SKM-1 treated with dmso at 0.1 percent for 144 hours (cell line): ENCODE data around the gene ARSA.

Experiments used
- DNase-seq: peaks from one replicate; lab custom pipeline; 2025; ENCODE audit not compliant: unreplicated experiment; lab: John Stamatoyannopoulos, UW

The ARSA gene

GRCh38 chr22:50606165-50606945 is 21.6 kb downstream of the ARSA start:
- no peak for DNase-seq

GRCh38 chr22:50605613-50606074 is 22.3 kb downstream of the ARSA start:
- no peak for DNase-seq

GRCh38 chr22:50605002-50605612 is 22.8 kb downstream of the ARSA start:
- DNase-seq, result no peak

DNA sequence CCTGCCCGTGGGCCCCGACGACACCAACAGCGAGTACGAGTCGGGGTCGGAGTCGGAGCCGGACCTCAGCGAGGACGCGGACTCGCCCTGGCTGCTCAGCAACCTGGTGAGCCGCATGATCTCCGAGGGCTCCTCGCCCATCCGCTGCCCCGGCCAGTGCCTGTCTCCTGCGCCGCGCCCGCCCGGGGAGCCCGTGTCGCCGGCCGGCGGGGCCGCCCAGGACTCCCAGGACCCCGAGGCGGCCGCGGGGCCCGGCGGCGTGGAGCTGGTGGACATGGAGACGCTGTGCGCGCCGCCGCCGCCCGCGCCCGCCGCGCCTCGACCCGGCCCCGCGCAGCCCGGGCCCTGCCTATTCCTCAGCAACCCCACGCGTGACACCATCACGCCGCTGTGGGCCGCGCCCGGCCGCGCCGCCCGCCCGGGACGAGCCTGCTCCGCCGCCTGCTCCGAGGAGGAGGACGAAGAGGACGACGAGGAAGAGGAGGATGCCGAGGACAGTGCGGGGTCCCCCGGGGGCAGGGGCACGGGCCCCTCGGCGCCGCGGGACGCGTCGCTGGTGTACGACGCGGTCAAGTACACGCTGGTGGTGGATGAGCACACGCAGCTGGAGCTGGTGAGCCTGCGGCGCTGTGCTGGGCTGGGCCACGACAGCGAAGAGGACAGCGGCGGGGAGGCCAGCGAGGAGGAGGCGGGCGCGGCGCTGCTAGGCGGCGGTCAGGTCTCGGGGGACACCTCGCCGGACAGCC is 23.5 kb downstream of the ARSA start:
- no peak for DNase-seq

GRCh38 chr22:50603511-50604255 is 24.3 kb downstream of the ARSA start:
- DNase-seq, result no peak

DNA sequence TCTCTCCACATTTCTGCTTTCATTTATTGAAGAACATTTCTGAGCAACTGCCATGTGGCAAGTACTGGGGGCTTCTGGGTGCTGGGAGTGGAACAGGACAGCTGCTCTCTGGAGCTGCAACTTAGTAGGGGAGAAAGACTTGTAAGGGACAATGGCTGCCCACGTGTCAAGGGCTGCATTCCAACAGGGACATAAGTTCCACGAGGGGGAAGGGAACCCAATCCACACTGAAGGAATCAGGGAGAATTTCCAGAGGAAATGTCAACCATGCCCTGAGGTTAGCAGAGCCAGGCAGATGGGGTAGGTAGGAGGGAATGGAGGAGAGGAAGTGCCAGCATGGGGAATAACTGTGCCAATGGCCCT is 25.6 kb downstream of the ARSA start:
- no peak for DNase-seq

DNA sequence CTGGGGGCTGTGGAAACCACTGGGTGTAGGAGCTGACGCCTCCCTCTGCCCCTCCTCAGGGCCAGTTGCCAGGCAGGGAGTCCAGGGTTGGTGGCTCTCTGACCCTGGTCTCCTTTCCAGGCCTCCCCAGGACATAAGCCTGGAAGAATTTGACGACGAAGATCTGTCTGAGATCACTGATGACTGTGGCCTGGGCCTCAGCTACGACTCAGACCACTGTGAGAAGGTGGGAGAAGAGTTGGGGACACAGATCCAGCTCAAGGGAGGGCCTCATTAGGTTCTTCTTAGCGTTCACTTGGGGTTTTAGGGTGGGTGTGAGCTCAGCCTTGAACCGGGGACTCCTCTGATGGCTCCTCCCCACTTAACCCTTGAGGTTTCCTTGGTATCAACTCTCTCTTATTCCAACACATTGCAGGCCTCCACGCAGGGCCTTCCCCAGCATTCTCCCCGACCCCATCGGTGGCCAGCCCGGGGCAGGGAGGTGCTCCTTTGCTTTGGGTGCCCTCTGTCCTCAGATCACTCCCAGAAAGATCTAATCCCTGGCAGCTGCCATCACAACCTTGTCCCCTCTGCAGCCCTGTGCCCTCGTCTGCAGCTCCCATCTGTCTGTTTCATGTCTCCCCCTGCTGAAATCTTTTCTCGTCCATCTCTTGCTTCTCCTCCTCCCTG is 26.1 kb downstream of the ARSA start:
- no peak for DNase-seq

DNA sequence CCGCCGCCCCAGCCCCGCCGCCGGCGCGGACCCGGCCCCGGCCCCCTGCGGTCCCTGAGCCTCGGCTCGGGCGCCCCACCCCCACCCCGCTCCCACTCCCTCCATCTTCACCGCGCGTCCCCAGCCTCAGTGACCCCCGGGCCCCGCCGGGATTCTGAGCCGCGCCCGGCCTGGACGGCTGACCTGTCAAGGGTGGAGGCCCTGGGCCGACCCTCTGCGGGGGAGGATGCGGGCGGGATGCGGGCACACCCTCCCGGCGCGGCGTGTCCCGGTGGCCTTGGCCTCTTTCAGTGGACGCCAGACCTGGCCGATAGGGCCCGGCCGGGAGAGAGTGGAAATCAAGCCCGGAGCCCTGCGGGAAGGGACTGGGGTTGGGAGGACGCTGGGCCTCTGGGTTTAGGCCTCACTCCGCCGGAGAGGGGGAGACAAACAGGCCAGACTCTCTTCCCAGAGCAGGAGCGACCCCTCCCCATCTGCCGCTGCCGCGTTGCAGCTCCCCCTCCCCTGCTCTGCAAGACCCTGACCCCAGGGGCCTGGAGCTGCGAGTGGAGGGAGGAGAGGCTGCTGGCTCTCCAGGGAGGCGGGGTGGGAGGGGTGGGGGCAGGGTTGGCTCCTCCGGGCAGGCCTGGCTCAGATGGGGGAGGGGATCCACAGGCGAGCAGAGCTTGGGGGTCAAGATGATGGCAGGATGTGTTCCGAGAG is 26.8 kb downstream of the ARSA start:
- no peak for DNase-seq

DNA sequence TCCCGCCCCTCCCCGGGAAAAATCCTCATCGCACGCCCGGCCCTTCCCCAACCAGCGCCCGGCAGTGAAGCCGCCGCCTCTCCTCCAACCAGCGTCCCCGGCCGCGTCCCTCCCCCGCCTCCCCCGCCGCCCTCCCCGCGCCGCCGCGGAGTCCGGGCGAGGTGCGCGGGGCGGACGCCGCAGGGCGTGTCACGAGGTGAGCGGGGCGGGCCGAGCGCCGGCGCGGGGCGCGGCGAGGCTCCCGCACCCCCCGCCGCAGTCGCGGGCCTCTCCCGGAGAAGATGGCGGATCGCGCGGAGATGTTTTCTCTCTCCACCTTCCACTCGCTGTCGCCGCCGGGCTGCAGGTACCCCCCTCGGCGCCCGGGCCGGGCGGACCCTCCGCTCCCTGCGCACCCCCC is 27.4 kb downstream of the ARSA start, which contains the start of gene MAPK8IP2:
Gene MAPK8IP2, plus strand, starts transcription at position 256 of the 400 bp plus-strand sequence. Its CDS starts 26 bp downstream, at position 282.
- DNase-seq, result no peak

GRCh38 chr22:50599816-50600455 is 28.0 kb downstream of the ARSA start:
- DNase-seq, result no peak

- no peak for DNase-seq
These were observed 30.9 kb downstream of the ARSA start for GRCh38 chr22:50597097-50597496.

GRCh38 chr22:50595189-50595588 is 32.8 kb downstream of the ARSA start:
- no peak for DNase-seq

GRCh38 chr22:50587407-50587806 is 40.5 kb downstream of the ARSA start:
- DNase-seq, result no peak

DNA sequence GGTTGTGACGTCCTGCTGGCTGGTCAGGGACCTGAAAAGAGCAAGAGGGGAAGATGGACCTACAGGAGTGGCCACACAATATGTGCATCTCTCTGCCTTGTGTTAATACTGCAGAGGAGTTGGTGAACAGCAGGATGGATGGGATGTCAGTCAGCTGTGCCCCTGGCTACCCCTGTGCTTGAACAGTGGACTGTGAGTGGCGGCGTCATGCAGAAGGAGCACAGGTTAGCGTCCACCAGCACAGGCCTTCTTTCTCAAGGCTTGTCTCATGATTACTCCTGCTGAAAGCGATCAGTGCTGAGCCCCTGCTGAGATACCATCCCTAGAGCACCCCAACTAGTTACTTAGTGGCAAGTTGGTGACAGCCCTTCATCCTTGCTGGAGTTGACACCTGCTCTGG is 41.5 kb downstream of the ARSA start:
- DNase-seq, result no peak

DNA sequence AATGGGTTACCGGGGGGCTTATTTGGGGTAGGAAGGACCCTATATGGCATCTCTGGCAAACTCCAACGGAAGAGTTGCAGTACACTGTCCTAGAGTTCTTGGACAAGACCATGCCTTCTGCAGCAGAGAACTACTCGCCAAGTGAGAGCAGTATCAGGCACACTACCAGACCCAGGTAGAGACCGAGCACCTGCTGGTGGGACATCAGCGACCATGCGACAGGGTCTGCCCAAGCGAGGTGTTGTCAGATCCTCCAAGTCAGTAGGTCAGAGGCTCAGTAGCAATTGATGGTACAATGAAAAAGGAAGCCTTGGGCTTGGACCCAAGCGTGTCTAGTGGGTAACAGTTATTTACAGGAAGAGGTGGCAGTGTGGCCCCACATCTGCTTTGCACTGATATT is 42.2 kb downstream of the ARSA start:
- DNase-seq, result no peak

GRCh38 chr22:50585238-50585637 is 42.7 kb downstream of the ARSA start:
- no peak for DNase-seq

DNA sequence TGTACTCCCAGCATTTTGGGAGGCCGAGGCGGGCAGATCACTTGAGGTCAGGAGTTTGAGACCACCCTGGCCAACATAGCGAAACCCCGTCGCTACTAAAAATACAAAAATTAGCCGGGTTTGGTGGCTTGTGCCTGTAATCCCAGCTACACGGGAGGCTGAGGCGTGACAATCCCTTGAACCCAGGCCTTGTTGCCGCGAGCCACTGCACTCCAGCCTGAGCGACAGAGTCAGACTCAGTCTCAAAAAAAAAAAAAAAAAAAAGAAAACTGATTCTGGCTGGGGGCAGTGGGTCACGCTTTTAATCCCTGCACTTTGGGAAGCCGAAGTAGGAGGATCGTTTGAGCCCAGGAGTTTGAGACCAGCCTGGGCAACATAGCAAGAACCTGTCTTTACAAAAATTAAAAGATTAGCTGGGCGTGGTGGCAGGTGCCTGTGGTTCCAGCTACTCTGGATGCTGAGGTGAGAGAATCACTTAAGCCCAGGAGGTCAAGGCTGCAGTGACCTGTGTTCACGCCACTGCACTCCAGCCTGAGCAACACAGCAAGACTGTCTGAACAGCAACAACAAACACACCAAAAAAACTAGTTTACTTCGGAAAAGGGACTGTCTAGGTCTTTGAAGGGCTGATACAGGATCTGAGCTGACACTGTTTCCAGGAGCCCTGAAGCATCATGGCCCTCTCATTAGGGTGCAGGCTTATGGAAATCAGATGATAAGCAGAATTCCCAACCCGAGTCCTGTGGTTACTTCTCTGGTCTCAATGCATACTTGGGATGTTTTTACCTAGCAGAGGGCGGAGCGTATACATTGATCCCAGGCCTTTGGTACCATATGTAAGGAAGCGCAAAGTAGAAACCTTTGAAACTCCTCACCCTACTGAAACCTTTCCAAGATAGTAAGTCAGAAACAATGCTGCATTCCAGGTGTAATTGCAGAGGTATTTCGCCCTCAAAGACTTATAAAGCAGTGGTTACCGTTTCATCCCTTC is 43.6 kb downstream of the ARSA start:
- no peak for DNase-seq

DNA sequence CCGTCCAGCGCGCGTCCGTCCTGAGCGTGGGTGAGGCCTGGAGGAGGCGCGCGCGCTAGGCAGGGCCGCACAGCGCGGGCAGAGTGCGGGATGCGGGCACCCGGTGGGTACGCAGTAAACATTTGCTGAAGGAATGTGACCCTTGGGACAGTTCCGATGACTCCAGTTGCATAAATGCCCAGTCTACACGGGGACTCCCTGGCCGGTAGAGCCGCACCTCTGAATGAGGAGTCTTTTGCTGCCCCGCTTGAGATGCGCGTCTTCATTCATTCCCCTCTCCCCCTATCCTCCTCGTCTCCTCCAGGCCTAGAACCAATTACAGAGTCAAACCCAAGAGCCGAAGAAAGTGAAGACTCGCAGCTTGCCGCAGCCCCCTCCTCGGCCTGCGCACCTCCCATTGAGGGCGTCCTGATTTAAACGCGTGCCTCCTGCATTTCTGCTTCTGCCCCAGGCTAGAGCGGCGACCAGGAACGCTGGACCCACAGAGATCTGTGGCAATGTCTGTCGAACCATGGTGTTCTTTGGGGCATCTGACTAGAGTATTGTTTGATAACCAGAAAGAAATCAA is 44.6 kb downstream of the ARSA start:
- DNase-seq, result no peak
